Tibial nerve (tissue), 4 donors: ENCODE data around the gene FGFR3. TPM values are rescaled to one million over a fixed set of nuclear protein-coding genes. Genes with fewer than 3 reads are reported as not detected.

Source experiments
- DNase-seq, 2 donors: peaks; one replicate each; pipeline ENCODE4 v3.0.0-alpha.2; 2019; ENCODE audit warnings: low spot score in 2 of 2
- H3K27ac ChIP-seq, 4 donors: fragments of 200-600 bp; sonication (generic) in 3 of 4; one replicate each; pipeline ENCODE4 v1.5.1; 2017 to 2019; ENCODE audit warnings: mild to moderate bottlenecking in 1 of 4
- H3K27me3 ChIP-seq, 2 donors: fragments of 200-600 bp; sonication (generic) in 1 of 2; one replicate each; pipeline versions ENCODE4 v1.5.1 to v1.6.0; 2017 to 2019
- H3K36me3 ChIP-seq, 3 donors: fragments of 200-600 bp; sonication (generic); one replicate each; pipeline ENCODE4 v1.5.1; 2018 to 2019
- H3K4me1 ChIP-seq, 4 donors: fragments of 200-600 bp; sonication (generic) in 3 of 4; one replicate each; pipeline ENCODE4 v1.5.1; 2017 to 2019
- H3K4me3 ChIP-seq, 4 donors: fragments of 200-600 bp; sonication (generic) in 3 of 4; one replicate each; pipeline ENCODE4 v1.5.1; 2017 to 2019; ENCODE audit warnings: mild to moderate bottlenecking in 1 of 4, moderate library complexity in 1 of 4
- H3K9me3 ChIP-seq, 4 donors: fragments of 200-600 bp; sonication (generic) in 3 of 4; one replicate each; pipeline ENCODE4 v1.5.1; 2017 to 2019
- EP300 ChIP-seq, 2 donors: sonication (generic); formaldehyde crosslinking; IDR thresholded peaks; one replicate each; pipeline ENCODE4 v1.6.1; 2017; ENCODE audit warnings: antibody characterized with exemption in 2 of 2, mild to moderate bottlenecking in 1 of 2
- POLR2A ChIP-seq, 2 donors: fragments of 450-650 bp; IDR thresholded peaks; one replicate each; pipeline ENCODE4 v1.6.1; 2017; ENCODE audit warnings: antibody characterized with exemption in 2 of 2, mild to moderate bottlenecking in 2 of 2, moderate library complexity in 2 of 2
- WGBS, 2 donors: methylation state at CpG; one replicate each; pipeline ENCODE4 v1.1.5; 2018; 5-methylcytosine and 5-hydroxymethylcytosine counted together
- total RNA-seq, 4 donors: library from RNA; depleted of rRNA; stranded (reverse); fragments of >200 nt; gene quantifications; one replicate each; pipeline ENCODE4 v1.1.0, GENCODE V29; 2016
- TF ChIP-seq, protein P1 (sequence below), 5 experiments: fragments of 200-600 bp in 3 of 5; fragments of 450-650 bp in 2 of 5; sonication (generic) in 3 of 5; IDR thresholded peaks; one replicate each; pipeline ENCODE4 v1.5.1; 2016 to 2019; ENCODE audit warnings: antibody characterized with exemption in 5 of 5, mild to moderate bottlenecking in 3 of 5, moderate library complexity in 2 of 5

FGFR3 gene
- total RNA-seq, 4 donors from 2014 or later = 2.7 to 11.2 (median 5.1) TPM

DNA sequence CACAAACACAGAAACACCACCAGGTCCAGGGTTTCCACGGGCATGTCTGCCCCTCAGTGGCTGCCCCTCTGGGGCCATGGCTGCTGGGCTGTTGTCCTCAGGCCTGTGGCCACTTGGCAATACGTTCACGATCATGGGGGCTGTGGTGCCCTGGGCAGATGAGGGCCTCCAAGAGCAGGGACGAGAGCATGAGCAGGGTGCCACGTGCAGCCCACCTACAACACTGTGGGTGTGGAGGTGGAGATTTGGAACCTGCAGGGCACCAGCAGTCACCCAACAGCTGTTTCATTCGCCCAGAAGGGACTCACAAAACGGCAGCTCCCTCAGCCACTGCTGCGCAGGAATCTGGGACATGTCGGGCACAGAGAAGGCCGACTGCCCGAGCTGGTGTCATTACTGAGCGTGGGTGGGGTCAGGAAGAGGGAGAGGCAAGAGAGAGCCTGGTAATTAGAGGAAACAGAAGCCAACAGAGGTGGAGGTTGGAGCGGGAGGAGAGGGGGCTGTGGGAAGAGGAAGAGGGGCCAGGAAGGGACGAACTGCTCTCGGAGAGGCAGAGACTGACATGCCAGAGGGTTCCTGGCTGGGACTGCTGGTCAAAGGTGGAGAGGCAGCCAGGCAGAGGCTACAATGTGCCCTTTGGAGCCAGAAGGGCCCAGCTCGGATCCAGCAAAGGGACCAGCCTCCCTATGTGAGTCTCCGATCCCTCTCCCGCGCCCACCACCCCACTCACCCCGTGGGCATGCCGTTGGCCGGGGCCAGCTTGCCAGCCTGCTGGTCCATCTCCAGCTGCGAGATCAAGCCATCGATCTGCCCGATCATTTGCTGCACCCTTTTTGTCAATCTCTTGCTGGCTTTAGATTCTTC, 23.1 kb downstream of the FGFR3 start:
- H3K27ac ChIP-seq = no peak overlapping the region
- no peak overlapping the region for H3K4me3 ChIP-seq
- DNase-seq = no peak
- TF ChIP-seq POLR2A (IDR thresholded peaks at IDR 0.05) (no peak), EP300 (IDR thresholded peaks at IDR 0.05) (no peak)
- TF ChIP-seq, protein P1, sequence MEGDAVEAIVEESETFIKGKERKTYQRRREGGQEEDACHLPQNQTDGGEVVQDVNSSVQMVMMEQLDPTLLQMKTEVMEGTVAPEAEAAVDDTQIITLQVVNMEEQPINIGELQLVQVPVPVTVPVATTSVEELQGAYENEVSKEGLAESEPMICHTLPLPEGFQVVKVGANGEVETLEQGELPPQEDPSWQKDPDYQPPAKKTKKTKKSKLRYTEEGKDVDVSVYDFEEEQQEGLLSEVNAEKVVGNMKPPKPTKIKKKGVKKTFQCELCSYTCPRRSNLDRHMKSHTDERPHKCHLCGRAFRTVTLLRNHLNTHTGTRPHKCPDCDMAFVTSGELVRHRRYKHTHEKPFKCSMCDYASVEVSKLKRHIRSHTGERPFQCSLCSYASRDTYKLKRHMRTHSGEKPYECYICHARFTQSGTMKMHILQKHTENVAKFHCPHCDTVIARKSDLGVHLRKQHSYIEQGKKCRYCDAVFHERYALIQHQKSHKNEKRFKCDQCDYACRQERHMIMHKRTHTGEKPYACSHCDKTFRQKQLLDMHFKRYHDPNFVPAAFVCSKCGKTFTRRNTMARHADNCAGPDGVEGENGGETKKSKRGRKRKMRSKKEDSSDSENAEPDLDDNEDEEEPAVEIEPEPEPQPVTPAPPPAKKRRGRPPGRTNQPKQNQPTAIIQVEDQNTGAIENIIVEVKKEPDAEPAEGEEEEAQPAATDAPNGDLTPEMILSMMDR (IDR thresholded peaks at IDR 0.05) = no peak
- H3K4me1 ChIP-seq = no peaks in the 10 kb centered on the region
- 81 to 82% methylated on average over 22 to 25 of the region's 25 CpGs for WGBS, 2 donors
- no peaks in the 10 kb centered on the region for H3K27me3 ChIP-seq
- H3K9me3 ChIP-seq = no peaks in the 10 kb centered on the region
- H3K36me3 ChIP-seq = peaks cover 0 to 96% (median 8%) of the 10 kb centered on the region in 3 donors

DNA sequence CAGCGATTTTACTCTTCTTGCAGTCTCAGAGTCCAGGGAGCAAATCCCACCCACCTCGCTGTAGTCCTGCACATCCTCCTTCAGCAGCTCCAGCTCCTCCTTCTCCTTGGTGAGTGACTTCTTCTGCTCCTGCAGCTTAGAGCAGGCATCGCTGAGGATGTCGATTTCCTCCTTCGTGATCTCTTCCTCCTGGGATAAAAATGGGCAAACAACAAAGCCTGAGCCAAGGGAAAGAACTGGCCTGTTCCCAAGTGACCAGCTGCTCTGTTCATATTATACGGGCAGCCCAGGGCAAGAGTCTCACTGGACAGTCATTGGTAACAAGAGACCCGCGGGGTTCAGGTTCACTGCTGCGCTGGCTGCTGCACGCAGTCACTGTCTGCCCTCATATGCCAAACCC, 26.2 kb downstream of the FGFR3 start:
- Histone ChIP-seq H3K27me3 (no peaks in the 10 kb centered on the region), H3K4me1 (no peaks in the 10 kb centered on the region), H3K4me3 (no peak overlapping the region), H3K27ac (no peak overlapping the region), H3K9me3 (no peaks in the 10 kb centered on the region), H3K36me3 (peaks cover 8 to 100% (median 8%) of the 10 kb centered on the region in 3 donors)
- 83 to 88% methylated on average over 10 of the region's 10 CpGs for WGBS, 2 donors
- no peak for DNase-seq
- TF ChIP-seq, protein P1 (IDR thresholded peaks at IDR 0.05) = no peak
- no peak for TF ChIP-seq POLR2A (IDR thresholded peaks at IDR 0.05)
- TF ChIP-seq EP300 (IDR thresholded peaks at IDR 0.05) = no peak

DNA sequence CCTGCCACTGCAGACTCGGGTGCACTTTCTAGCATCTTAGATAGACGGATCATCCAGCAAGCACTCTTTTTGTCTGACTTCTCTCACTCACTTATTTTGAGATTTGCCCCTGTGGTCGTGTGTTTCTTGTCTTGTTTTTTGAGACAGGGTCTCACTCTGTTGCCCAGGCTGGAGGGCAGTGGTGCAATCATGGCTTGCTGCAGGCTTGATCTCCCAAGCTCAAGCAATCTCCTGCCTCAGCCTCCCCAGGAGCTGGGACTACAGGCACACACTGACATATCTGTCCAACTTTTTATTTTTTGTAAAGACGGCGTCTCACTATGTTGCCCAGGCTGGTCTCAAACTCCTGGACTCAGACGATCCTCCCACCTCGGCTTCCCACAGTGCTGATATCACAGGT, 26.7 kb downstream of the FGFR3 start:
- H3K4me3 ChIP-seq = no peak overlapping the region
- no peak for TF ChIP-seq POLR2A (IDR thresholded peaks at IDR 0.05)
- TF ChIP-seq, protein P1 (IDR thresholded peaks at IDR 0.05) = no peak
- TF ChIP-seq EP300 (IDR thresholded peaks at IDR 0.05) = no peak
- no peak for DNase-seq
- peaks cover 4 to 100% (median 8%) of the 10 kb centered on the region in 3 donors for H3K36me3 ChIP-seq
- H3K4me1 ChIP-seq = no peaks in the 10 kb centered on the region
- 84 to 88% methylated on average over 7 of the region's 7 CpGs for WGBS, 2 donors
- no peak overlapping the region for H3K27ac ChIP-seq
- H3K27me3 ChIP-seq = no peaks in the 10 kb centered on the region
- no peaks in the 10 kb centered on the region for H3K9me3 ChIP-seq

DNA sequence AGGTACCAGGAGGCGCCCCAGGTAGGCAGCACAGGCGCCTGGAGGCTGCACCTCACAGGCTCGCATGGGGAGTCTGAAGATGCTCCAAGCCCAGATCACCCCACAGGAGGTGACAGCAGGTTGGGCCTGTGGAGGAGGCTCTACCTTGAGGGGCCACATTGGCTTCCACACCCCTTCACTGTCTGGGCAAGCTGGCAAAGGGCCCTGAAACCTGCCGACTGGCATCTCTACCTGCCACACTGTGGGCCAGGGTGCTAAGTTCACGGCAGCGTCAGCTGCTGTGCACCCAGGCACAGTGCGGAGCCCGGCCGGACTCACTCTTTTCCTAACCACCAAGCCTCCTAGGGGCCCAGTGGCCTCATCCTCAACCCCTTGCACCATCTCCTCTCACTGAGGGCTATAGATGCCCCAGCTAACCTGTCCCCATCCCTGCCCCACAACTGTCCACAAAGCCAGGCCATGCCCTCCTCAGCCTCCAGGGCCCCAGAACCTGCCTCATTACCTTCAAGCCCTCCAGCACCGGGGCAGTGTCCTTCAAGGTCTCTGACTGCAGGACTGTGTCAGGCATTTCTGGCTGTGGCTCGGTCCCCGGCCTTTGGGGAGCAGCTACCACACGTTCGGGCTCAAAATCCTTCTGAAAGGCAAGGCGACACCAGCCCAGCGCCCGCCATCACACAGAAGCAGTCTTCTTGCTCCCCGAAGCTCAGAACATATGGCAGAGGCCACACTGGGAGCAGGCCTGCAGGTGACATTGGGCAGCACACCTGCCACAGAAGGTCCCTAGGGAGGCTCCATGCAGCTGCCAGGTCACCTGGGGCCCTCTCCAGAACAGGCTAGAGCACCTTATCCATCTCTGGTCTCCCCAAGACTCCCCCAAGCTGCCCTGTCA, 28.8 kb downstream of the FGFR3 start:
- no peak overlapping the region for H3K27ac ChIP-seq
- no peaks in the 10 kb centered on the region for H3K4me1 ChIP-seq
- TF ChIP-seq, protein P1 (IDR thresholded peaks at IDR 0.05) = no peak
- no peak for TF ChIP-seq EP300 (IDR thresholded peaks at IDR 0.05)
- TF ChIP-seq POLR2A (IDR thresholded peaks at IDR 0.05) = no peak
- H3K9me3 ChIP-seq = no peaks in the 10 kb centered on the region
- H3K36me3 ChIP-seq = peaks cover 0 to 100% (median 8%) of the 10 kb centered on the region in 3 donors
- no peak for DNase-seq
- 91 to 96% methylated on average over 14 to 18 of the region's 18 CpGs for WGBS, 2 donors
- H3K27me3 ChIP-seq = no peaks in the 10 kb centered on the region
- H3K4me3 ChIP-seq = no peak overlapping the region
